Tibial artery (tissue), 4 donors: ENCODE measurements around the gene C18orf54.

Experiments used
- DNase-seq, 2 donors: peaks; one replicate each; pipeline ENCODE4 v3.0.0-alpha.2; 2019
- H3K27ac ChIP-seq, 2 donors: fragments of 200-600 bp; sonication (generic) in 1 of 2; 1 replicate in 1 of 2; 2 replicates in 1 of 2; pipeline ENCODE4 v1.5.1; 2018 to 2019; ENCODE audit warnings: mild to moderate bottlenecking in 1 of 2
- H3K27me3 ChIP-seq, 2 donors: fragments of 200-600 bp; sonication (generic) in 1 of 2; one replicate each; pipeline versions ENCODE4 v1.5.1 to v1.6.0; 2016 to 2019
- H3K36me3 ChIP-seq, 3 donors: fragments of 200-600 bp; sonication (generic) in 2 of 3; one replicate each; pipeline ENCODE4 v1.5.1; 2016 to 2019; ENCODE audit warnings: mild to moderate bottlenecking in 2 of 3
- H3K4me1 ChIP-seq, 4 donors: fragments of 200-600 bp; sonication (generic) in 2 of 4; 1 replicate in 3 of 4; 2 replicates in 1 of 4; pipeline ENCODE4 v1.5.1; 2016 to 2019
- H3K4me3 ChIP-seq, 2 donors: fragments of 200-600 bp; sonication (generic) in 1 of 2; 1 replicate in 1 of 2; 2 replicates in 1 of 2; pipeline ENCODE4 v1.5.1; 2018 to 2019; ENCODE audit warnings: mild to moderate bottlenecking in 2 of 2
- H3K9me3 ChIP-seq, 3 donors: fragments of 200-600 bp; sonication (generic) in 1 of 3; one replicate each; pipeline ENCODE4 v1.5.1; 2016 to 2019
- CTCF ChIP-seq, 2 experiments: fragments of 200-600 bp in 1 of 2; fragments of 450-650 bp in 1 of 2; IDR thresholded peaks; one replicate each; pipeline ENCODE4 v1.5.1; 2017 to 2019; ENCODE audit warnings: antibody characterized with exemption in 2 of 2, mild to moderate bottlenecking in 1 of 2, moderate library complexity in 1 of 2
- intact Hi-C: fragments of 100-400 bp; cut with DNase I; formaldehyde crosslinking; loops from one replicate; pipeline ENCODE4 v1.15.0; 2023; ENCODE audit warnings: low total_unique reads

Gene C18orf54

GRCh38 chr18:54426085-54426665 is 68.5 kb downstream of the C18orf54 start:
- DNase-seq = no peak
- Histone ChIP-seq H3K4me1 (no peaks in the 10 kb centered on the region), H3K27ac (no peak overlapping the region), H3K27me3 (no peaks in the 10 kb centered on the region), H3K9me3 (no peaks in the 10 kb centered on the region), H3K36me3 (no peaks in the 10 kb centered on the region), H3K4me3 (no peak overlapping the region)
- TF ChIP-seq CTCF (IDR thresholded peaks at IDR 0.05) = no peak
- intact Hi-C loops = no loop called here
